PC-9 (cell line): Measurements from ENCODE around the gene MINDY4. TPM values are rescaled to one million over a fixed set of nuclear protein-coding genes. Genes with fewer than 3 reads are reported as not detected.
"Not testable (repeated sequence)": the region's sequence is repeated elsewhere in the genome, so short reads cannot be mapped to it uniquely, and the experiment has no call there.

ENCODE experiments used
- BruUV-seq: library from RNA; stranded (reverse); fragments of 400-500 nt; replicated peaks from 2 replicates; lab custom pipeline; 2021; lab: Mats Ljungman, UMichigan
- CTCF ChIA-PET: fragments of 300-600 bp; sonication (Branson Sonifier 250); formaldehyde crosslinking; loops from one replicate; lab custom pipeline; 2022; ENCODE audit warnings: antibody characterized with exemption; lab: Charles Lee
- POLR2A ChIA-PET: fragments of 300-600 bp; sonication (Branson Sonifier 250); formaldehyde crosslinking; loops from one replicate; lab custom pipeline; 2022; ENCODE audit warnings: antibody characterized with exemption; ENCODE audit not compliant: unreplicated experiment; lab: Charles Lee
- DNase-seq, 2 experiments: peaks; one replicate each; pipeline versions ENCODE4 v3.0.0 to v3.0.0-alpha.2; 2015 to 2022; ENCODE audit warnings: mixed read lengths in 1 of 2
- H2AFZ ChIP-seq: fragments of 200-600 bp; sonication (generic); 2 replicates; pipeline ENCODE4 v1.8.1; 2017; ENCODE audit warnings: antibody characterized with exemption
- H3F3A ChIP-seq: fragments of 200-600 bp; sonication (generic); 2 replicates; pipeline ENCODE4 v1.8.1; 2017; ENCODE audit warnings: antibody characterized with exemption, mild to moderate bottlenecking, low read depth; ENCODE audit not compliant: insufficient read depth
- H3K27ac ChIP-seq: fragments of 200-600 bp; sonication (generic); 2 replicates; pipeline ENCODE4 v1.6.1; 2016; ENCODE audit warnings: mixed run types
- H3K27me3 ChIP-seq: fragments of 200-600 bp; sonication (generic); 2 replicates; pipeline ENCODE4 v1.6.1; 2016; ENCODE audit warnings: low read depth, mixed run types; ENCODE audit not compliant: insufficient read depth
- H3K36me3 ChIP-seq: fragments of 200-600 bp; sonication (generic); 2 replicates; pipeline ENCODE4 v1.6.1; 2016; ENCODE audit warnings: low read depth, mixed run types
- H3K4me1 ChIP-seq: fragments of 200-600 bp; sonication (generic); replicated peaks from 2 replicates; pipeline ENCODE4 v1.6.1; 2016; ENCODE audit warnings: mixed run types; ENCODE audit not compliant: insufficient read depth
- H3K4me2 ChIP-seq: fragments of 200-600 bp; sonication (generic); 2 replicates; pipeline ENCODE4 v1.6.1; 2017; ENCODE audit warnings: mixed run types
- H3K4me3 ChIP-seq: fragments of 200-600 bp; sonication (generic); 2 replicates; pipeline ENCODE4 v1.6.1; 2016; ENCODE audit warnings: mixed run types
- H3K79me2 ChIP-seq: fragments of 200-600 bp; sonication (generic); 2 replicates; pipeline ENCODE4 v1.6.1; 2017; ENCODE audit warnings: low read depth, mixed run types
- H3K9me2 ChIP-seq: fragments of 200-600 bp; sonication (generic); 2 replicates; pipeline ENCODE4 v1.8.1; 2017; ENCODE audit warnings: mild to moderate bottlenecking; ENCODE audit not compliant: insufficient read depth
- H3K9me3 ChIP-seq: fragments of 200-600 bp; sonication (generic); 2 replicates; pipeline ENCODE4 v1.8.1; 2016; ENCODE audit warnings: low read depth; ENCODE audit not compliant: insufficient read depth
- H4K20me1 ChIP-seq: fragments of 200-600 bp; sonication (generic); 2 replicates; pipeline ENCODE4 v1.8.1; 2017; ENCODE audit not compliant: insufficient read depth
- CTCF ChIP-seq: fragments of 200-600 bp; sonication (generic); conservative IDR thresholded peaks from 2 replicates; pipeline ENCODE4 v1.6.1; 2017; ENCODE audit warnings: mixed run types, antibody characterized with exemption, mild to moderate bottlenecking, moderate library complexity
- EZH2 ChIP-seq: fragments of 200-600 bp; sonication (generic); IDR thresholded peaks from 2 replicates; pipeline ENCODE4 v1.8.0; 2017; ENCODE audit warnings: antibody characterized with exemption, low read depth
- intact Hi-C: fragments of 100-400 bp; cut with micrococcal nuclease; formaldehyde crosslinking; loops from one replicate; pipeline ENCODE4 v1.10.0; 2022; ENCODE audit not compliant: unreplicated experiment
- total RNA-seq: library from RNA; stranded (reverse); gene quantifications from 2 replicates; pipeline ENCODE4 v1.2.3, GENCODE V29; 2021

The MINDY4 gene
- total RNA-seq, 1 experiment from 2014 or later = 14.8 TPM

- ChIA-PET CTCF (interaction anchor here (1.5 kb wide), 1 partner anchor 319 kb away, joined by 3 read pairs; no protein-coding TSS in a partner anchor), POLR2A (interaction anchor here (0.6 kb wide), 1 partner anchor 10 kb away, joined by 4 read pairs; no protein-coding TSS in a partner anchor)
- Histone ChIP-seq H2AFZ (no peak overlapping the region), H3K9me2 (no peaks in the 10 kb centered on the region; the same call in 1 of the 2 replicates), H4K20me1 (peaks cover 3% of the 10 kb centered on the region; the same call in 1 of the 2 replicates), H3K4me1 (peaks cover 27% of the 10 kb centered on the region), H3F3A (peaks cover 11% of the 10 kb centered on the region; the same call in 1 of the 2 replicates), H3K79me2 (no peaks in the 10 kb centered on the region), H3K4me3 (no peak overlapping the region), H3K9me3 (no peaks in the 10 kb centered on the region), H3K4me2 (no peak overlapping the region), H3K36me3 (no peaks in the 10 kb centered on the region), H3K27me3 (no peaks in the 10 kb centered on the region), H3K27ac (peak overlapping the region; percentile 3; the same call in 1 of the 2 replicates)
- TF ChIP-seq EZH2 (no peak), CTCF (no peak)
- no TSS peak for BruUV-seq
- peak in 1 of 2 experiments; percentile 92 for DNase-seq
- intact Hi-C loops = loop anchor here (5.0 kb wide), 1 partner anchor 933 kb away; no protein-coding TSS in a partner anchor
Measured at GRCh38 chr7:30804078-30804661, 33.0 kb downstream of the MINDY4 start.

GRCh38 chr7:30805081-30805691, 34.0 kb downstream of the MINDY4 start:
- intact Hi-C loops = no loop called here
- Histone ChIP-seq H3K9me2 (no peaks in the 10 kb centered on the region; the same call in 1 of the 2 replicates), H2AFZ (no peak overlapping the region), H3K27me3 (no peaks in the 10 kb centered on the region), H3K27ac (no peak overlapping the region), H4K20me1 (peaks cover 3% of the 10 kb centered on the region; the same call in 1 of the 2 replicates), H3K36me3 (no peaks in the 10 kb centered on the region), H3K9me3 (no peaks in the 10 kb centered on the region), H3F3A (peaks cover 4% of the 10 kb centered on the region; the same call in 1 of the 2 replicates), H3K4me1 (peaks cover 17% of the 10 kb centered on the region), H3K79me2 (no peaks in the 10 kb centered on the region), H3K4me2 (no peak overlapping the region), H3K4me3 (no peak overlapping the region)
- no TSS peak for BruUV-seq
- CTCF ChIA-PET = no interaction called here
- TF ChIP-seq EZH2 (no peak), CTCF (no peak)
- no peak for DNase-seq
- POLR2A ChIA-PET = no interaction called here

GRCh38 chr7:30805931-30806330, 34.7 kb downstream of the MINDY4 start:
- H3K9me3 ChIP-seq = no peaks in the 10 kb centered on the region
- no peaks in the 10 kb centered on the region for H3K79me2 ChIP-seq
- no peaks in the 10 kb centered on the region for H3K36me3 ChIP-seq
- no peak overlapping the region for H3K27ac ChIP-seq
- no TSS peak for BruUV-seq
- ChIA-PET CTCF (no interaction called here), POLR2A (no interaction called here)
- no peak for DNase-seq
- H3K27me3 ChIP-seq = no peaks in the 10 kb centered on the region
- H3K9me2 ChIP-seq = no peaks in the 10 kb centered on the region; the same call in 1 of the 2 replicates
- H2AFZ ChIP-seq = no peak overlapping the region
- no peak for TF ChIP-seq CTCF
- no peak for TF ChIP-seq EZH2
- peaks cover 14% of the 10 kb centered on the region for H3K4me1 ChIP-seq
- H4K20me1 ChIP-seq = peaks cover 3% of the 10 kb centered on the region; the same call in 1 of the 2 replicates
- no peaks in the 10 kb centered on the region for H3F3A ChIP-seq
- intact Hi-C loops = no loop called here
- no peak overlapping the region for H3K4me3 ChIP-seq
- H3K4me2 ChIP-seq = no peak overlapping the region

GRCh38 chr7:30807477-30807876, 36.3 kb downstream of the MINDY4 start:
- H3K9me2 ChIP-seq, intact Hi-C loops, POLR2A ChIA-PET, H3K4me3 ChIP-seq, BruUV-seq, H3K79me2 ChIP-seq, H3K27me3 ChIP-seq, H2AFZ ChIP-seq, H3K27ac ChIP-seq, H3K36me3 ChIP-seq, H3F3A ChIP-seq, DNase-seq, H3K4me2 ChIP-seq, H3K9me3 ChIP-seq, H4K20me1 ChIP-seq, CTCF ChIA-PET: not testable (repeated sequence)
- H3K4me1 ChIP-seq = peaks cover 14% of the 10 kb centered on the region

GRCh38 chr7:30807941-30808340, 36.7 kb downstream of the MINDY4 start:
- DNase-seq, H4K20me1 ChIP-seq, POLR2A ChIA-PET, H3K27me3 ChIP-seq, H3K4me2 ChIP-seq, H3F3A ChIP-seq, BruUV-seq, H3K9me2 ChIP-seq, CTCF ChIA-PET, H2AFZ ChIP-seq, H3K36me3 ChIP-seq, H3K27ac ChIP-seq, H3K79me2 ChIP-seq, H3K4me3 ChIP-seq, H3K9me3 ChIP-seq, intact Hi-C loops: not testable (repeated sequence)
- H3K4me1 ChIP-seq = peaks cover 14% of the 10 kb centered on the region
